Myocyte (in vitro differentiated cells): ENCODE results near the gene PHF5A. TPM values are rescaled to one million over a fixed set of nuclear protein-coding genes. Genes with fewer than 3 reads are reported as not detected.
A peak's percentile ranks its signal among the peaks of the same experiment; 100 is the strongest.

Experiments used
- DNase-seq: peaks from one replicate; pipeline ENCODE4 v3.0.0-alpha.2; 2012; ENCODE audit warnings: low read depth
- polyA plus RNA-seq: library from polyadenylated mRNA; unstranded; fragments of >200 nt; gene quantifications from one replicate; pipeline ENCODE4 v1.2.1, GENCODE V29; 2012; ENCODE audit warnings: missing spikeins
- total RNA-seq: library from RNA; depleted of rRNA; stranded (reverse); fragments of >200 nt; gene quantifications from 2 replicates; pipeline ENCODE4 v1.2.3, GENCODE V29; 2014

Gene PHF5A, protein sequence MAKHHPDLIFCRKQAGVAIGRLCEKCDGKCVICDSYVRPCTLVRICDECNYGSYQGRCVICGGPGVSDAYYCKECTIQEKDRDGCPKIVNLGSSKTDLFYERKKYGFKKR
- 40.0 and 47.2 TPM in 2 replicates for total RNA-seq
- polyA plus RNA-seq: 31.6 TPM

DNA sequence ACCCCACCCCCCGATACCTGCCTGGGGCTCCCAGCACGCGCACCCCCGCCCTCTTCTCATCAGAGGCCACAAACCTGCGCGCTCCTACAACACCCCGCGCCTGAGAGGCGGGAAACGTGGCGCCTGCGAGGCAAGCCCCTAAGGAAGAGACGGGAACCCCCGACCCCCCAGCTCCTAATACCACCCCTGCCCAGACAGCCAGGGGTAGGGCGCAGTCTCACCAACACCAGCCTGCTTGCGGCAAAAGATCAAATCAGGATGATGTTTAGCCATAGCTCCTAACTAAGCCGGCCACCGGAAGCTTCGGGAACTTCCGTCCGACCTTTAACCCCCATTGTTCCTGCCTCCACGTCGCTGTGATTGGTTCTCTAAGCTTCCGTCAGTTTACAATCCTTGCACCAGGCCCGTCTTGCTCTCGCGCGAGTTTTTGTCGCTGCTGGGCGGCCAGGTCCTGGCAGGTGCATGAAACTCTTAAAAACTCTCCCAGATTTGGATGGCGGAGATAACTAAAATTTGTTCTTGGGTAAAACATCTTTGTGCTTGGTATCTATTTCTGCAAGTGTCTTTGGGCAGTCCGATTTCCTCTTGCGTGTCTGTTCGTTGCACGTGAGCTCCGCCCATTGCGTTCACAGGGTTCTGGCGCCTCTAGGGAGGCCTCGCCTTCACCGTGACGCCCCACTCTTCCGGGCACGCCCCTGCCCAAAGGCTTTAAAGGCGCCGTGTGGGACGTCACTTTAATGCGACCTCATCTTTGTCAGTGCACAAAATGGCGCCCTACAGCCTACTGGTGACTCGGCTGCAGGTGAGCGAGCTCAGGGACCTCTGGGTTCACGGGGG lies at the start of gene PHF5A, which contains the start of gene ACO2:
TSS of gene PHF5A (minus strand) at position 312 of the 837 bp plus-strand sequence. CDS start at position 273, 39 bp downstream.
TSS of gene ACO2 (plus strand) at position 737 of the 837 bp plus-strand sequence. CDS start at position 767, 30 bp downstream.
- peak; percentile 99 for DNase-seq

DNA sequence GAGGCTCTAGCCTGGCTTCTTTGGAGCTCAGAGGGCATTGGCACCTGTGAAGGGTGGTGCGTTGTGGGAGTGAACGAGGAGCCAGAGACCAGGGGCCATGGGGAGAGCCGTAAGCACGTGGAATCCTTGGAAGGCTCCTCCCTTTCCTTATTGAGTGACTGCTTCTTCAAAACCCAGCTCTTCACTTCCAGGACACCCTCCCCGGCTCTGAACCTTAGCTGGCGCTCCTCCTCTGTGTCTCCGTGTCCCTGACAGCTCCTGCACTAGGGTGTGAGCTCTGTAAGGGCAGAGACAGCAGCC lies 49.5 kb upstream of the PHF5A start:
- no peak for DNase-seq

DNA sequence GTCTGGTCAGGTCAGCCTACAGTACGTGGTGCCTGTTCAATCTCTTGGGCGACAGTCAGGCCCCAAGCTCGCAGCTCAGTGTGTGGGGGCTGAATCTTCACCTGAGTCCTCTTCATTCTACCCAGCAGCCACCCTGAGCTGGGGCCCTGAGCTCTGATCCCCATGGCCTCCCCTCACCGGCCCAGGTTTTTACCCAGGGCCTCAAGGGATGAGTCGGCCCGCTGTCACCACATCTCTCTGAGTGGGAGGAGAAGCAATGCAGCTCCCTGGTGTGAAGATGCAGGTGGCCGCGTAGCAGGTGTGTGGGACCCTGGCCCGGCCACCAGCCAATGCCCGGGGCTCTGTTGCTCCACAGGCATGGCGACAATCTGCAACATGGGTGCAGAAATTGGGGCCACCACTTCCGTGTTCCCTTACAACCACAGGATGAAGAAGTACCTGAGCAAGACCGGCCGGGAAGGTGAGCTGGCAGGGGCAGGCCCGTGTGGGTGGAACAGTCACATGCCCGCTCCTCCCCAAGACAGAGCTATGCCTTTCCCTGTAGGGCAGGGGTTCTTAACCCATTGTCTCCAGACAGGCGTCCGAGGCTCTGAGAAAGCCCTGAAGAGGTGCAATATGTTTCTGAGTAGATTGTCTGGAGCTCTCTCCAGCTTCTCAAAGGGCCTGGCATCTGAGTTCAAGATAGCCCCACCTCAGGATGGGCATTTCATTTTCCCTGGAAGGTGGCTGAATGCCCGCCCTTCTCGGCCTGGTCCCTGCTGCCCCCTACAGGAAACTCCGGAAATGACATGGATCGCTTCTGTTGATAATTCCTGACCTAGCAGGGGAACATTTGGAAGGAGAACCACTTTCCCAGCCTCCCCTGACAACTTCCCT lies 48.9 kb upstream of the PHF5A start:
- peak; percentile 75 for DNase-seq

DNA sequence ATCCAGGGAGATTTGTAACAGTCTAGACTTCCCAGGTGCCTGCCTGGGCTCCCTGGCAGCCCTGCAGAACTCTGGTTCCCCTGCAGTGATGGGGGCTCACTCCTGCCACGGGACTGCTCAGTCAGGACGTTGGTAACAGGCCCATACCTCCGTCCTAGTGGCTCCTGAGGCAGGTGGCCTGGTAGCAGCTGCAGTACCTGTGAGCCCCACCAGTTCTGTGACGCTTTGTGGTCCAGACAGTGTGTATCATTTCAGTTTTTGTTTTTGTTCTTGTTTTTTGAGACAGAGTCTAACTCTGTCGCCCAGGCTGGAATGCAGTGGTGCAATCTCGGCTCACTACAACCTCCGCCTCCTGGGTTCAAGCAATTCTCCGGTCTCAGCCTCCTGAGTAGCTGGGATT lies 48.0 kb upstream of the PHF5A start:
- DNase-seq: no peak

DNA sequence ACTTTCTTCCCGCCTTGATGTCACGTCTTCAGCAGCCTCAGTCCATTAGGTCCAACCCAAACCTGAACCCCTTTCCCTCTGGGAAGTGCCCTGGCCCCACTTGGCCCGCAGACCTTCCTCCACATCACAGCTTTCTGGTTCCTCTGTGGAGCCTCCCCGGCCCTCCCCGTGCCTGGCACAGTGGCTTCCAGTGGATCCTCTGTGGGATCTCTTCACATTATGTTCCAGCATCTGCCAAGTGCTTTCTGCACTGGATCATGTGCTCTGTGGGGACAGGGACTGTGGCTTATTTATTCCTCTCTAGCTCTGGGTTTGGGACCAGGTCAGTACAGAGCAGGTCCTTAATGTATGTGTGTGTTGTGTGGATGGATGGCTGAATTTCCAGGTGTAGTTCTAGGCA lies 44.9 kb upstream of the PHF5A start:
- no peak for DNase-seq

DNA sequence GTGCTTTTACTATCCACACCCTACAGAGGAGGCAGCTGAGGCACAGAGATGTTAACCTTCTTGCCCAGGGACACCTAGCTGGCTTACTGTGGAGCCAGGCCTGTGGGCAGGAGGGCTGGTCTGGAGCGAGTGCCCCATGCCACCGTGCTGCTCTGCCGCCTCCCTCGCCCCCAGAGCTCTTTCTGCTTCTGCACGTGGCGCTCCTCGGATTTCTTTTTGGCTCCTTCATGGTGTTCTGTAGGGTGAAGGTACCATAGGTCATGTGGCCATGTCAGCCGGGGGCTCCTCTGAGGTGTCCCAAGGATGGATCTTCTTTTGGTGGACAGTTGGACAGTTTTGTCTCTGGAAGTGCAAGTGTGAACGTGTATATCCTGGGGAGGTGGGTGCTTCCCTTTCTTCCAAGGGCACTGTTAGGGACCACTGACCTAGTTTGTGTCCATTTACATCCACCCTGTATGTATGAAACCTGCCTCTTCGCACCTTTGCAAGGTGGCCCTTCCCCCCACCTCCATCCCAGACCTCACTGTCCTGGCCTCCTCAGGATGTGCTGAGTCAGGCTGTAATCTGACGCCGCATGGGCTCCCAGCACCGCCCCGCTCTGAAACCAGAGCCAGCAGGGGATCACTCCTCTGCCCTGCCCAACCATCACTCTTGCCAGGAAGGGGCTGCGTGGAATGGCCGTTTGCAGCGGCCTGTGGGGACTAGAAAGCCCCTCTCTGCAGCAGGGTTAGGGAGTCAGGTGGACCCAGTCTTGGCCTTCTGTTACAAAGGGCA lies 44.1 kb upstream of the PHF5A start:
- DNase-seq: peak; percentile 77

DNA sequence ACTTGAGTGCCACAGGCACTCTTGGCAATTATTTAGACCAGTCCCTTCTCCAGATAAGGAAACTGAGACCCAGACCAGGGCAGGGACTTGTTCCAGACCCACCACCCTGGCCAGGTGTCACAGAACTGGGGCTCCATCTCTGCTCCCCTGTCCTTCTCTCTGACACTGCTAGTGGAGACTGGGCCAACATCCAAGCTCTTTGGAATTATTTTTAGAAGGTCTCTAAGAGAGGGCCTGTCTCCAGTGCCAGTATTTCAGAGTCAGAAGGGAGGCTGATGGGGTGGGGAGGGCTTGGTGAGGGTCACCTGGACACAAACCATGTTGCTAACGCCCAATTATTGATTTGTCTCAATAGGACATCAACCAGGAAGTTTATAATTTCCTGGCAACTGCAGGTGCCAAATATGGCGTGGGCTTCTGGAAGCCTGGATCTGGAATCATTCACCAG lies 43.1 kb upstream of the PHF5A start:
- DNase-seq: peak; percentile 33

DNA sequence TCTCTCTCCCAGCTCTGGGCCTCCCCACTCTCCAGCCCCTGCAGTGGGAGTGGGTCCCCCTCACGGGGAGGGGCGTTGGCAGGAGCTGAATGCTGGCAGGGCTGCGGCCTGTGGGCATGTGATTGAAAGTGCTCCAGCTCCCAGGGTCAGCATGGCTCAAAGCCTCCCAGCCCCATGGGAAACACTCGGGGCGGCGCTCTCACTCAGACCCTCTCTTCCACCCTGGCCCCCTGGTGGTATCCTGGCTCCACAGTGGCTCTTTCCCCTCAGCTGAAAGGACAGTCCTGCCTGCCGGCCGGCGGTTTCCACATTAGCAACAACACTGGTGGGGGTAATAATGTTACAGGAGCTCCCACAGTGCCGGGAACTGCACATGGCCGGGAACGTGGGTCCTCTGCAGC lies 40.3 kb upstream of the PHF5A start:
- no peak for DNase-seq

DNA sequence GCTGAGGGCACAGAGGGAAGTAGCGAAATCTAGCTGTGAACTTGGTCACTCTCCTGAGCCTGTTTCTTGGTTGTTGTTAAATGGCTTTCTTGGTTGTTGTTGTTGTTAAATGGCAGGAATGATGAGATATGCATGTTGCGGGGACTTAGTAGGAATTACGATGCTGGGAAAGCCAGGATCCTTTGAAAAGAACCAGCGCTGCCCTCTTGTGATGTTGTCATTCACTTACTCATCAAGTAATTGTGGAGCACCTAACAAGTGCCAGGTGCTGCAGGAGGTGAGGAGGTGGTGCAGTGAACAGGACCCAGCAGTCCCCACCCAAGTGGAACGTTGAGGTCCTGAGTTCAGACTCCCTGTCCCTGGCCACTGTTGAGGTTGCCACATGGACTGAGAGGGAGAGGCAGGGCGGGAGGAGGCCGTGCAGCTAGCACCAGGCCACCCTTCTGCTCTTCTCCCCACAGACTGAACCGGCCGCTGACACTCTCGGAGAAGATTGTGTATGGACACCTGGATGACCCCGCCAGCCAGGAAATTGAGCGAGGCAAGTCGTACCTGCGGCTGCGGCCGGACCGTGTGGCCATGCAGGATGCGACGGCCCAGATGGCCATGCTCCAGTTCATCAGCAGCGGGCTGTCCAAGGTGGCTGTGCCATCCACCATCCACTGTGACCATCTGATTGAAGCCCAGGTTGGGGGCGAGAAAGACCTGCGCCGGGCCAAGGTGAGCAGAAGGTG lies 39.0 kb upstream of the PHF5A start:
- DNase-seq: no peak

DNA sequence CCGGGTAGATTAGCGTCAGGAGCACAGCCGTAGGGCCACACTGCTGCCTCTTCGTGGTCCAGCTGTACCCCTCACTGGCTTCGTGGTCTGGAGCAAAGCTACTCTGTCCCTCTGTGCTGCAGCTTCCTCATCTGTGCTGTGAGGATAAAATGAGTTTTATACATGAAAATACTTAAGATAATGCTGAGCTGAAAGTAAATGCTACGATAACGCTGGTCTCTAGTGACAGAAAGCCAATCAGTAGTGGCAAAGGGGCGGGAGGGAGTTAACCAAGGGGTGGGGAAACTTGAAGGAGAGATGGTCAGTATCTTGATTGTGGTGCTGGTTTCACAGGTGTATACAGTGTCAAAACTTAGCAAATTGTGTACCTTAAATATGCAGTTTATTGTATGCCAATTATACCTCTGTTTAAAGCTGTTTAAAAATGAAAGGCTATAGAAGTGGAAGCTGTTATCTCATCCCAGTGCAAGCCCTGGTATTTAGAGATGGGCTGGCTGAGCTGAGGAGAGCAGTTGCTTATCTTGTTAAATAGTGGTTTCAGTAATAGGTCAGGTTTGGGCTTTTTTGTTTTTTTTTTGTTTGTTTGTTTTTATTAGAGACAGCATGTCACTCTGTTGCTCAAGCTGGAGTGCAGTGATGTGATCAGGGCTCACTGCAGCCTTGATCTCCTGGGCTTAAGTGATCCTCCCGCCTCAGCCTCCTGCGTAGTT lies 37.2 kb upstream of the PHF5A start:
- DNase-seq: no peak

DNA sequence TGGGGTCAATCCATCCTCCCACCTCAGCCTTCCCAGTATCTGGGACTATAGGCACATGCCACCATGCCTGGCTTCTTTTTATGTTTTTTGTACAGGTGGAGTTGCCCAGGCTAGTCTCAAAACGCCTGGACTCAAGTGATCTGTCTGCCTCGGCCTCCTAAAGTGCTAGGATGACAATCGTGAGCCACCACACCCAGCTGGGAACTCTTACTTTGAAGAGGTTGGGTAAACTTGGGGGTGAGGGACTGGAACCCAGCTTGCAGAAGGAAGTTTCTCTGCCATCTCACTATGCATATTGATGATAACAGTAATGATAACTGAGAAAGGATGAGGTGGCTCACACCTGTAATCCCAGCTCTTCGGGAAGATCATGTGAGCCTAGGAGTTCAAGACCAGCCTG lies 36.3 kb upstream of the PHF5A start:
- DNase-seq: no peak

DNA sequence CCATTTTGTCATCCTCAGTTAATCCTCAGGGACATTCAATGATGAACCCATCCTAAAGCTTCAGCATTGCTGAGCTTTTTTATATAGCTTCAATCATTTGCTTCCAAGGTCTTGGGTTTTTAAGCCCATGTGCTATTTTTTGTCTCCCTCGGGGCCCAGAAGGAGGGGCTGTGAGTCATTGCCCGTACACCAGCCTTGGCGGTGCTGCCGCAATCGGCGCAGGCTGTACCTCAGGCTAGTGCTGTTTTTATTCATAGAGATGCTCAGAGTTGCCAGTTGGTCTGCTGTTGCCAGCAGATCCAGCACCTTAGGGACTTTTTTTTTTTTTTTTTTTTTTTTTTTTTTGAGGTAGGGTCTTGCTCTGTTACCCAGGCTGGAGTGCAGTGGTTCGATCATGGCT lies 35.9 kb upstream of the PHF5A start:
- DNase-seq: peak; percentile 85

DNA sequence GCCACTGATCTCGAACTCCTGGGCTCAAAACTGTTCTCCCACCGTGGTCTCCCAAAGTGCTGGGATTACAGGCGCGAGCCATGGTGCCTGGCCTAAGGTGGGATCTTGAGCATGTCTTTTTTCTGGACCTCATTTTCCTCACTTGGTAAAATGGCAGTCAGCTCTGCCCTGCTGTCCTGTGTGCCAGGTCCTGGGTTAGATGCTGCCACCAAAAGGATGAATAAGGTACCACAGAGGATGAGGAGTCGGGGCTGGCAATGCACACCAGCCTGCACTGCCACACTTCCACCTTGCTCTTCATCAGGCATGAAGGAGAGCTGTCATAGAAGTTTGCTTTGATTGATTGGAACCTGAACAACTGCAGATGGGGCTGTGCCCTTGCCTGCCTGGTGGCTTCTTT lies 32.7 kb upstream of the PHF5A start:
- DNase-seq: no peak

DNA sequence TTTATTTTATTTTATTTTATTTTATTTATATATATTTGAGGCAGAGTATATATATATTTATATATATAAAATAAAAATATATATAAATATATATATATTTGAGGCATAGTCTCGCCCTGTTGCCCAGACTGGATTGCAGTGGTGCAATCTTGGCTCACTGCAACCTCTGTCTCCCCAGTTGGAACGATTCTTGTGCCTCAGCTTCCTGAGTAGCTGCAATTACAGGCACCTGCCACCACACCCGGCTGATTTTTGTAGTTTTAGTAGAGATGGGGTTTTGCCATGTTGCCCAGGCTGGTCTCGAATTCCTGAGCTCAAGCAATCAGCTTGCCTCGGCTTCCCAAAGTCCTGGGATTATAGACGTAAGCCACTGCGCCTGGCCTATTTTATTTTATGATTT lies 31.8 kb upstream of the PHF5A start:
- no peak for DNase-seq

DNA sequence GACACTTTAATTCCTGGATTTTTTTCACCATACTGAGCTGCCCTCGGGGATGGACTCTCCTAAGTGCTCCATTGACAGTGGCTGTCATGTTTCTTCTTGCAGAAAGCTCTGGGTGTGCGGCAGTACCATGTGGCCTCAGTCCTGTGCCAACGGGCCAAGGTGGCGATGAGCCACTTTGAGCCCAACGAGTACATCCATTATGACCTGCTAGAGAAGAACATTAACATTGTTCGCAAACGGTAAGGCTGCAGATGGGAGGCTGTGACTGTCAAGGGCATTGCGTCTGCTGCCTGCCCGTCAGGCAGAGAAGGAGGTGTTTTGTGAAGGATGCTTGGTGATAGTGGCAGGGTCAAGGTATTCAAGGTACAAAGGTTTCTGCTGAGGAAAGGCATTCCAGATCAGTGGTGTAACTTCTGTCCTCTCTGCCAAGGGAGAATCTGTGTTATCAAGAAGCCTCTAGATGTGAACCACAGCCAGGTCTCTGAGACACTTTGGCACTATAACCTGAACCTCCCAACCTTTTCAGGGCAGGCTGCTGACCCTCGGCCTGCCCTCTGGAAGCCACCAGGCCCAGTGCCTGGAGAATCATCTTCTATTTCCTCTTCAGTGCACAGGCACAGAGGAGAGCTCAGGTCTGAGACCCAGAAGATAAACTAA lies 31.3 kb upstream of the PHF5A start:
- no peak for DNase-seq

DNA sequence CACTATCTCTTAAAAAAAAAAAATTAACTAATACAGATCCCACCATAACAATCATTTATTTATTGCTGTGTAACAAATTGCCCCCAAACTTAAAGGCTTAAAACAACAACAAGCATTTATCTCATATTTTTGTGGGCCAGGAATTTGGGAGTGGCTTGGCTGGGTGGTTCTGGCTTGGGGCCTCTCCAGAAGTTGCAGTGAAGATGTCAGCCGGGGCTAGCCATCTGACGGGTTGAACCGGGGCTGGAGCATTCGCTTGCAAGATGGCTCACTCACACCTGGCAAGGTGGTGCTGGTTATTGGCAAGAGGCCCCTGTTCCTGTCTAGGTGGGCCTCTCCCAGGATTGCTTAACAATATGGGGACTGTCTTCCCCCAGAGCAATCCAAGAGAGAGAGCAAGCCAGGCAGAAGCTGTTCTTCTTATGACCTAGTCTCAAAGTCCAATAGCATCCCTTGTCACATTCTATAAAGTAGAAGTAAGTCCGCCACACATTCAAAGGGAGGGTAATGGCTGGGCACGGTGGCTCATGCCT lies 29.9 kb upstream of the PHF5A start:
- DNase-seq: no peak

DNA sequence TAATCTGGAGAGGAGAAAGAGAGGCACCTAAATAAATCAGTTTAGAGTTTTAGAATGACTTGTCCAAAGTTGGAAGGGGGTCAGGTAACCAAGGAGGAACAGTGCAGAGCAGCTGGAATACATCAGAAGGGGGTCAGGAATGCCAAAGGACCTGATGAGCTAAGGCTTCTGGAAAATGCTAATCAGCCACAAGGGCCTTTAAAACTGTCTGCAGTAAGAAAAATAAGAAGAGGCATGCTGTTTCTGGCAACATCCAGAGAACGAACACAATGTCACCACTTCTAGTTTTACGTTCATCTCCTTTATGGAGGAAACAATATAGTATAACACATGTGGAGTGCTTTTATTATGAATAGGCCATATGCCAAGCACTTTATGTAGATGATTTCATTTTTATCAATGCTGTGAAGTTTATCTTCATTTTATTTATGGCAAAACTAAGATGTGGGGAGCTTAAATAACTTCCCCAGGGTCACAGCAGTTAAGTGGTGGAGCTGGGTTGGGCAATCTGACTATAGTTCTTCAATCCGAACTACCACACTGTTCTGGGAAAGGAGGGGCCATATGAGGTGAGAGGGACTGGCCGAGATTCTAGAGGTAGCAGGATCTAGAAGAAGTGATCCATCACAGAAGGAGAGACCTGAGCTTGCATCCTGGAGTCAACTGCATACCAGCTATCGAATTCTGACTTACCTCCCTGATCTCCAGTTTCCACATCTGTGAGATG lies 23.0 kb upstream of the PHF5A start:
- DNase-seq: no peak

DNA sequence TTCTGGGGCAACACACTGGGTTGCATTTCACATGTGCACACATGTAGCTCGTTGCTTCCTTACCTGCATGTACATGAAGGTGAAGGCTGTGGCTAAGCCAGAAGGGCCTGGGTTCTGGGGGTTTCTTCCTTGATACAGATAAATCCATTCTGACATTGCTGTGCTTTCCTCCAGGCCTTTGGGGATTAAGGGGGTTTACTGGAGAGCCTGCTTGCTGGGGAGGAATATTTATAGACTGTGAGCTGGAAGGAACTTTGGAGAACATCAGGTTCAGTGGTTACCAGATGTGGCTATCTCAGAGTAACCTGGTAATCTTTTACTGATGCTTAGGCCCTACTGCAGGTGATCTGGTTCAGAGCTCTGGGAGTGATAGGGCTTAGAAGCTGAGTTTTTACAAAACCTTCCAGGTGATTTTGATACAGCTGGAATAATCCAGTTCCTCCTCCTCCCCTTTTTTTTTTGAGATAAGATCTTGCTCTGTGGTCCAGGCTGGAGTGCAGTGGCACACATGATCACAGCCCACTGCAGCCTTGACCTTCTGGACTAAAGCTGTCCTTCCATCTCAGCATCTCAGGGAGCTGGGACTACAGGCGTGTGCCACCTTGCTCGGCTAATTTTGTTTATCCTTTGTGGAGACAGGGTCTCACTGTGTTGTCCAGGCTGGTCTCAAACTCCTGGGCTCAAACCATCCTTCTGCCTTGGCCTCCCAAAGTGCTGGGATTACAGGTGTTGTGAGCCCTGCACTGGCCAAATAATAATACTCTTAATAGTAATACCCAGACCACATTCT lies 20.3 kb upstream of the PHF5A start:
- no peak for DNase-seq
